Endothelial cell of umbilical vein (primary cell): ENCODE measurements around the gene PDSS1.

ENCODE experiments used
- EZH2 ChIP-seq: IDR thresholded peaks from 2 replicates; pipeline ENCODE4 v1.6.1; 2012; ENCODE audit warnings: borderline replicate concordance, low read depth, mild to moderate bottlenecking, moderate library complexity, low read length, inconsistent platforms; ENCODE audit not compliant: severe bottlenecking
- FOS ChIP-seq: IDR thresholded peaks from 2 replicates; pipeline ENCODE4 v1.6.1; 2011; ENCODE audit warnings: mild to moderate bottlenecking, low read length, moderate library complexity, borderline replicate concordance; ENCODE audit not compliant: insufficient read depth
- GATA2 ChIP-seq: IDR thresholded peaks from 2 replicates; pipeline ENCODE4 v1.7.0; 2011; ENCODE audit warnings: low read depth, mild to moderate bottlenecking, moderate library complexity, mixed read lengths, low read length; ENCODE audit not compliant: insufficient read length, insufficient read depth
- JUN ChIP-seq: IDR thresholded peaks from 2 replicates; pipeline ENCODE4 v1.6.1; 2011; ENCODE audit warnings: borderline replicate concordance, low read depth; ENCODE audit not compliant: insufficient read length, insufficient read depth
- POLR2A ChIP-seq: IDR thresholded peaks from 2 replicates; pipeline ENCODE4 v1.6.1; 2012; ENCODE audit warnings: low read depth, mild to moderate bottlenecking, control low read depth, low read length
- POLR2AphosphoS5 ChIP-seq: IDR thresholded peaks from 2 replicates; pipeline ENCODE4 v1.6.1; 2012; ENCODE audit warnings: low read depth, mild to moderate bottlenecking, control low read depth, low read length, moderate library complexity; ENCODE audit not compliant: insufficient read depth
- TF ChIP-seq, protein P1 (sequence below), 2 donors: IDR thresholded peaks; 1 replicate in 1 of 2; 2 replicates in 1 of 2; pipeline ENCODE4 v1.5.1; 2011; ENCODE audit warnings: low read length in 2 of 2, mild to moderate bottlenecking in 2 of 2, moderate library complexity in 2 of 2, control low read depth in 1 of 2, inconsistent platforms in 1 of 2, low read depth in 1 of 2; ENCODE audit not compliant: insufficient read depth in 1 of 2; ENCODE audit errors: extremely low read depth in 1 of 2
- TF ChIP-seq, protein P2 (sequence below): IDR thresholded peaks from 2 replicates; pipeline ENCODE4 v1.6.1; 2011; ENCODE audit not compliant: insufficient read depth, insufficient read length

DNA sequence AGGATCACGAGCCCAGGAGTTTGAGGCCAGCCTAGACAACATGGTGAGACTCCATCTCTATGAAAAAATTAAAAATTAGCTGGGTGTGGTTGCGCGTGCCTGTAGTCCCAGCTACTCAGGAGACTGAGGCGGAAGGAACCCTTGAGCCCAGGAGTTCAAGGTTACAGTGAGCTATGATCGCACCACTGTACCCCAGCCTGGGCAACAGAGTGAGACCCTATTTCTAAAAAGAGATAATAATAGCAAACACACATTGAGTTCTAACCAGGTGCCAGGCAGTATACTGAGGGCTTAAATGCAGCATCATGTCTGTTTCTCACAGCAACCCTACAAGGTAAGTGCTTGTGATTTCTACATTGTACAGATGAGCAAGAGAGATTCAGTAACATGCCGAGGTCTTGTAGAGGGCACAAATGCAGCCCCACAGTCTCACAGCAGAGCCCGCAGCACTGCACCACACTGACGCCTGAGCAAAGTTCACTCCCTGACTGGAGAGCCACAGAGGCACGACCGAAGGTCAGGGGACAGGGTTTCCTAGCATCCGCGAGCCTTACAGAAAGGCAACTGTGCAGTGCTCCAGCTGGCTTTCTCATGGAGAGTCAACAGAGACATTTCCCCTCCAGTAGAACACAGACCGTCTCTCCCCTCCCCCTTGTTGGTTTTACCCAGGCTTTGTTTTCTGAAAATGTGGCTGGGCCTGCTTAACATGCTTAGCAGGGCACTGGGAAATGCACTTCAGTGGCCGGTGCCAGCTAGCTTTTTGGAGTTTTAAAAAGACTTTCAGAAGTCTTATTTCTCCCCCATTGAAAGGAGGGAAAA, 36.5 kb downstream of the PDSS1 start:
- TF ChIP-seq, protein P1, sequence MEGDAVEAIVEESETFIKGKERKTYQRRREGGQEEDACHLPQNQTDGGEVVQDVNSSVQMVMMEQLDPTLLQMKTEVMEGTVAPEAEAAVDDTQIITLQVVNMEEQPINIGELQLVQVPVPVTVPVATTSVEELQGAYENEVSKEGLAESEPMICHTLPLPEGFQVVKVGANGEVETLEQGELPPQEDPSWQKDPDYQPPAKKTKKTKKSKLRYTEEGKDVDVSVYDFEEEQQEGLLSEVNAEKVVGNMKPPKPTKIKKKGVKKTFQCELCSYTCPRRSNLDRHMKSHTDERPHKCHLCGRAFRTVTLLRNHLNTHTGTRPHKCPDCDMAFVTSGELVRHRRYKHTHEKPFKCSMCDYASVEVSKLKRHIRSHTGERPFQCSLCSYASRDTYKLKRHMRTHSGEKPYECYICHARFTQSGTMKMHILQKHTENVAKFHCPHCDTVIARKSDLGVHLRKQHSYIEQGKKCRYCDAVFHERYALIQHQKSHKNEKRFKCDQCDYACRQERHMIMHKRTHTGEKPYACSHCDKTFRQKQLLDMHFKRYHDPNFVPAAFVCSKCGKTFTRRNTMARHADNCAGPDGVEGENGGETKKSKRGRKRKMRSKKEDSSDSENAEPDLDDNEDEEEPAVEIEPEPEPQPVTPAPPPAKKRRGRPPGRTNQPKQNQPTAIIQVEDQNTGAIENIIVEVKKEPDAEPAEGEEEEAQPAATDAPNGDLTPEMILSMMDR (IDR thresholded peaks at IDR 0.05; ENCODE audit: extremely low read depth in 1 of 2, insufficient read depth in 1 of 2, low read depth in 1 of 2, low read length in 2 of 2): no peak
- TF ChIP-seq POLR2AphosphoS5 (no peak), GATA2 (no peak), FOS (no peak), POLR2A (no peak), EZH2 (no peak), JUN (no peak)
- TF ChIP-seq, protein P2, sequence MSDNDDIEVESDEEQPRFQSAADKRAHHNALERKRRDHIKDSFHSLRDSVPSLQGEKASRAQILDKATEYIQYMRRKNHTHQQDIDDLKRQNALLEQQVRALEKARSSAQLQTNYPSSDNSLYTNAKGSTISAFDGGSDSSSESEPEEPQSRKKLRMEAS: no peak
